NCI-H460 (cell line): ENCODE results near the gene CES2. TPM values are rescaled to one million over a fixed set of nuclear protein-coding genes. Genes with fewer than 3 reads are reported as not detected.
"Not testable (repeated sequence)": the region's sequence is repeated elsewhere in the genome, so short reads cannot be mapped to it uniquely, and the experiment has no call there.

ENCODE experiments used
- DNase-seq: peaks from one replicate; pipeline ENCODE4 v3.0.0-alpha.2; 2016; ENCODE audit warnings: low read depth; ENCODE audit errors: extremely low read depth
- polyA plus RNA-seq: library from polyadenylated mRNA; depleted of rRNA; stranded (reverse); fragments of >200 nt; gene quantifications from 2 replicates; pipeline ENCODE4 v1.2.3, GENCODE V29; 2014; cell fraction: nucleus; rRNA removed
- total RNA-seq: library from RNA; depleted of rRNA; stranded (reverse); fragments of >200 nt; shearing (Covaris generic); gene quantifications from 2 replicates; pipeline ENCODE4 v1.2.3, GENCODE V29; 2014; rRNA removed

CES2 gene, protein sequence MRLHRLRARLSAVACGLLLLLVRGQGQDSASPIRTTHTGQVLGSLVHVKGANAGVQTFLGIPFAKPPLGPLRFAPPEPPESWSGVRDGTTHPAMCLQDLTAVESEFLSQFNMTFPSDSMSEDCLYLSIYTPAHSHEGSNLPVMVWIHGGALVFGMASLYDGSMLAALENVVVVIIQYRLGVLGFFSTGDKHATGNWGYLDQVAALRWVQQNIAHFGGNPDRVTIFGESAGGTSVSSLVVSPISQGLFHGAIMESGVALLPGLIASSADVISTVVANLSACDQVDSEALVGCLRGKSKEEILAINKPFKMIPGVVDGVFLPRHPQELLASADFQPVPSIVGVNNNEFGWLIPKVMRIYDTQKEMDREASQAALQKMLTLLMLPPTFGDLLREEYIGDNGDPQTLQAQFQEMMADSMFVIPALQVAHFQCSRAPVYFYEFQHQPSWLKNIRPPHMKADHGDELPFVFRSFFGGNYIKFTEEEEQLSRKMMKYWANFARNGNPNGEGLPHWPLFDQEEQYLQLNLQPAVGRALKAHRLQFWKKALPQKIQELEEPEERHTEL
- total RNA-seq, result 45.5 and 51.5 TPM in 2 replicates
- polyA plus RNA-seq, result 39.7 and 43.9 TPM in 2 replicates

DNA sequence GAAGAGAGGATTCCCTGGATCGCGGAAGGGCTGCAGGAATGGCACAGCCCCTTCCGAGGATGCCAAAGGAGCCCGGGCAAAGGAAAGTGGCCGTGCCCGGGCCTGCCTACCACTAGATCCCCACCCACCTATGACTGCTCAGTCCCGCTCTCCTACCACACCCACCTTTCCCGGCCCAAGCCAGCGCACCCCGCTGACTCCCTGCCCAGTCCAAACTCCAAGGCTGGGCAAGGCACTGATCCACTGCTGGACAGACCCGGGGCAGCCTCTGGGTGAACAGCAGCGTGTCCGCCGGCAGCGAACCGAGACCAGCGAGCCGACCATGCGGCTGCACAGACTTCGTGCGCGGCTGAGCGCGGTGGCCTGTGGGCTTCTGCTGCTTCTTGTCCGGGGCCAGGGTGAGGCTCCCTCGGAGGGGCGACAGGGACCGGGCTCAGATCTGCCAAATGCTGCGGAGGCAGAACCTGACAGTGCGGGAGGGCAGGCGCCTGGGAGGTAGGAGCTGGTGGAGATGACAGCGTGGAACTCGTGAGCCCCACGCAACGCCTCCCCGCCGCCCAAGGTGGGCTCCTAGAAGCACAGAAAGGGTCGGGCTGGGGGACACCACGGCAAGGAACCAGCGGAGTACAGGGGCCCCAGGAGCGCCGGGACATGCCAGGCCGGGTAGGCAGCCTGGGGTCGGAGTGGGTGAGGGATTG, at the start of gene CES2:
TSS of gene CES2 (plus strand) at position 203 of the 698 bp plus-strand sequence. CDS start at position 323, 120 bp downstream.
- no peak for DNase-seq

DNA sequence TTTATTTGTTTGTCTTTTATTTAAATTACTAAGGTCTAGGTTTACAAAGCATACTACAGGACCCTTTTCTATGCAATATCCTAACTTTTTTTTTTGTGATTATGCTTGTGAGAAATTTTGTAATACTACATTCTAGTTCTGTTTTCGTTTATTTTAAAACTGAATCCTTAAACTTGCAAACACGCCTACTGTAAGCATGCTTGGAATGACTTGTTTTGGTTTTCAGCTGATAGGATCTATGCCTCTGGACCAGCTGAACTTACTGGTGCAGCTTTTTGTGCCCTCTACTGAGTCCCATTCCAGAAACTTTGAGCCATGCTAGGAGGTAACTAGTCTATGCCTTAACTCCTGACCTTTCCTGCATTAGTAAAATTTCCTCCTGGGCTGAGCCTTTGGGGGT, 49.0 kb upstream of the CES2 start:
- no peak for DNase-seq

DNA sequence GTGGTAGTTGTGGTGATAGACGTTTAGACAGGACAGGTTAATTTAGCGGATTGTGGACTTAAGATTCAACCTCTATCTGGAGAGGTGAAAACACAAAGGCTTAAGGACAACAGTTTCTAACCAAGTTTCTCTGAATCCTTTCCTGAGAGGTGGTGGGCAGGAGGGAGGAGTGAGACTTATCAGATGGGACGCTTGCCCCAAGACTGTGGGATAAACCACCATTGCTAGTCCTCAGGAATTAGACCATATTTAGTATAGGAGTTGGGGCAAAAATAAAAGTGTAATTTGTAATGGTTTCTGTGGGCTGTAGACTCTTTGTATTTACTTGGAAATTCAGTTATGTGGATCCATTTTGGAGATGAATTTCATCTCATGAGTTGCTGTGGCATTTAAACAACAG, 48.4 kb upstream of the CES2 start:
- no peak for DNase-seq

DNA sequence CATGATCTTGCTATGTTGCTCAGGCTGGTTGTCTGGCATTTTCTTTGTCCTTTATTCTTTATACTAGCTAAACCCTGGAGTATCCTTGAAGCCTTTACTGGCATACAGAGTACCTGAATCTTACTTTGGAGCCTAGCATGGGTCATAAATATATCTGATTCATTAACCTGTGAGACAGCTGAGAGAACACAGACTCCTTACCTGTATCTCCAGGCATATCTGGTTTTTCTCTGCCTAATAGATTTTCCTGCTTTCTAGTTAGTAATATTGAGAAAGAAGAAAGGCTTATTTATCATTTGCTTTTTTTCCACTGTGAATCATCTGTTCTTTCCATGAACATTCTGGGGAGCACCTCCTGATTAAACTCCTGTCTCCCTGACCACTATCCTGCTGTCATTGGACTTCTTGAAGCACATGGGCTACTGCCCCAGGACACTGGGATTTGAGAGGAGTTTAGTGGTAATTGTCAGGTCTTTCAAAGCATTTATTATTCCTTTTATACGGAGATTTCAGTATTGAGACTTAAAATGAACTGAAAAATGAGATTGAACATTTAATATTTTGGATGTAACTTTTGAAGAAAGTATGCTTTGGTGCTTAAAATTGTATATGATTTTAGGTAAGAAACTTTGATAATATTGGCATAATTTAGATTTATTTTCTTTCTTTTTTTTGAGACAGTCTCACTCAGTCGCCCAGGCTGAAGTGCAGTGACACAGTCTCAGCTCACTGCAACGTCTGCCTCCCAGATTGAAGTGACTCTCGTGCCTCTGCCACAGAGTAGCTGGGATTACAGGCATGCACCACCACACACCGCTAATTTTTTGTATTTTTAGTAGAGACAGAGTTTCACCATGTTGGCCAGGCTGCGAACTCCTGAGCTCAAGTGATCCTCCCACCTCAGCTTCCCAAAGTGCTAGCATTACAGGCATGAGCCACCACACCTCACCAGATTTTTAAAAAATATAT, 46.4 kb upstream of the CES2 start:
- DNase-seq, result no peak

DNA sequence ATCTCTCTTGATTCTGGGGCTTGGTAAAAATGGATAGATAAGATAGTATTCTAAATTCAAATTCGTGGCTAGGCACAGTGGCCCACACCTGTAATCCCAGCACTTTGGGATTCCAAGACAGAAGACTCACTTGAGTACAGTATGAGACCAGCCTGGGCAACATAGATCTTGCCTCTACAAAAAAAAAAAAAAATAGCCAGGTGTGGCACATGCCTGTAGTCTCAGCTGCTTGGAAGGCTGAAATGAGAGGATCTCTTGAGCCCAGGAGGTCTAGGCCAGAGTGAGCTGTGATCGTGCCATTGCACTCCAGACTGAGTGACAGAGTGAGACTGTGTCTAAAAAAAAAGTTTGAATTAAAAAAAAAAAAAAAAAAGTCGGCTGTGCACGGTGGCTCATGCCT, 45.7 kb upstream of the CES2 start:
- DNase-seq, result no peak

DNA sequence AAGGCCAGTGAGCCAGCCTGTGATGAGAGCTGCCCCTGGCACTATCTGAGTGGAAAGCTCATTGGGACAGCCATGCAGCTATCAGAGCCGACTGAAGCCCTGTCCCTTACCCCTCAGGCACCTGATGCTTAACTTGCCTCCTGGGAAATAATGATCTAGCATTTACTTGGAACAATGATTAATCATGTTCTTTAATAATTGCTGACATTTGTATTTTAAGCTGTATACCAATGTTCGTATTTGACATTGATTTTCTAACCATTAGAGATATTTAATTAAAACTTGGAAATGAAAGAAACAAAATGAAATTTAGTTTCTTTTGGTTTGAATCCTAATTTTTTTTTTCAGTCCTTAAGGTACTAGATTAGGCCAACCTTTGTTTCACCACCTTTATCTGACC, 44.5 kb upstream of the CES2 start:
- no peak for DNase-seq

DNA sequence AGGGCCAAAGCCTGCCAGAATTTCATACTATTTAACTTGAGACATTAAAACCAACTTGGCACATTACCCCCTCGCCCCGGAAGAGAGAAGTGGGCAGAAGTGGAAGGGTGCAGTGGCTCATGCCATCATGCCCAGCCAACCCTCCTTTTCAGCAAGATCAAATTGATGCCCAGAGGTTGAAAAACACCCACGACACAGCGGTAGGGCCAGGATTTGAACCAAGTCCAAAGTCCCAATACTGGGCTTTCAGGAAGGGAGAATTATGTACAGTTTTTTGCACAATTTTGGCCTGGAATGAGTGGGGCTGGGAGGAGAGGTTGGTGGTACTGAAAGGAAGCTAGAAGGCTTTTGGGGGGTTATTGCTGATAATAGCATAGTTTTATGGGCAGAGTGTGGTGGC, 44.0 kb upstream of the CES2 start:
- no peak for DNase-seq

DNA sequence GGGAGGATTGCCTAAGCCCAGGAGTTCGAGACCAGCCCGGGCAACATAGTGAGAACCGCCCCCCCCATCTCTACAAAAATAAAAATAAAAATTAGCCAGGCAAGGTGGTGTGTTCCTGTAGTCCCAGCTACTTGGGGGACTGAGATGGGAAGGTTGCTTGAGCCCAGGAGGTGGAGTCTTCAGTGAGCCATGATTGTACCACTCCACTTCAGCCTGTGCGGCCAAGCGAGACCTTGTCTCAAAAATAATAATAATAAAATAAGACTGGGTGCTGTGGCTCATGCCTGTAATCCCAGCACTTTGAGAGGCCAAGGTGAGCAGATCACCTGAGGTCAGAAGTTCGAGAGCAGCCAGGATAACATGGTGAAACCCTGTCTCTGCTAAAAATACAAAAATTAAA, 43.5 kb upstream of the CES2 start:
- no peak for DNase-seq

DNA sequence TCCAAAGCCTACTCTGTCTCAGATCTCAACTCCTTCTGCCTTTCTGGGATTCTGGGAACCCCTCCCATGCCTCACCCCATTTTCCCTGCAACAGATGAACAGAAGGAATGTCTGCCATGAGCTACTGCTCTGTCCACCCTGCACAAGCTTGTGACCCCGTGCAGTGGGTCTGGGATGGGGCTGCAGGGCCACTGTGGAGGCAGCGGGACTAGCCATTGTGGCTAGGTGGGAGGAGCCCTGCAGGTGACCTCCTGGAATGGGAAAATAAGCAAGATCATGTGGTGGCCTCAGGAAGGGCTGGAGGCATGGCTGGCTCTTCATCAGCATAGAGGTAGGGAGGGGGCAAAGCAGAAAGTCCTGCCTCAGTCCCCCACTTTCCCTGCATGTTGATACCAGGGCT, 41.3 kb upstream of the CES2 start:
- no peak for DNase-seq

DNA sequence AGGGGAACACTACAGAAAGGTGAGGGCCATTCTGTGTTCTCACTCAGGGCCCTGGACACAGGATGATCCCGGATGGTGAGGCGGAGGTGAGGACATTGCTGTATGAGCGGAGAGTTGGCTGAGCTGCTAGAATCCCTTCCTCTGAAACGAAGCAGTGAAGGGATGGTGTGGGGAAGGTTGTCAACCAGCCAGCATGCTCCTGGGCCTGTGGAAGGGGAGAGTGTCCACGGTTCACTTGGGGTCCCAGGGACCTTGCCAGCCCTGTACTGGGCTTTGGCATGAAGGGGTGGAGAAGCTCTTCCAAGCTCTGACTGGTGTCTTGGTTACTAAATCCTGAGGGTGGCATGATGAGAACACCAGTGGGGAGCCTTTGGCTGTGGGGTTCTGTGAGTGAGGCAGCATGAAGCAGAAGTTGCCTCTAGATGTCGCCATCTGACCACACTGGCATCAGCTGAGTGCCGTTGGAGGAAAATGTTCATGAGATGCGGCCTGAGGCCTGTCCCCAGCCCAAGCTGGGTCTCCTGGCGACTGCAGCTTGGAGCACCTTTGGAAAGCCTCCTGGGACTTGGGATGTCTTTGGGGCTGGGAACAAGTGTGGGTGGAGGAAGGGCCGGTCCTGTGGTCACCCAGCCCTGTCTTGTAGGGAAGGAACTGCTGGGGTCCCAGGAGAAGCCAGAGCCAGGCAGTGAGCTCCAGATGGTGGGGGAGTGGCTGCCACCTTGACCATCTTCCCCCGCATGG, 40.2 kb upstream of the CES2 start:
- DNase-seq, result peak; percentile 85

DNA sequence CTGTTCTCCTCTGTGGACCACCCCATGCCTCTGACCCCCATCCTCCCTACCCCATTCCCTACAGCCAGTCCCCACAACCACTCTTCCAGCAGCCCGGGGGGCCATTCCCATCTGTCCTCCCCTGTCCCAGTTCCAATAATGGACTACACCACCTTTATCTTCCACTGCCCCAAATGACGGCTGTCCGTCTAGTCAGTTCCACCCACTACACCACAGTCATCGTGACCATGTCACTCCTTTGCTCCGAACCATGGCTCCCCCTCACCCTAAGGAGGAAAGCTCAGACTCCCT, 39.7 kb upstream of the CES2 start:
- no peak for DNase-seq

DNA sequence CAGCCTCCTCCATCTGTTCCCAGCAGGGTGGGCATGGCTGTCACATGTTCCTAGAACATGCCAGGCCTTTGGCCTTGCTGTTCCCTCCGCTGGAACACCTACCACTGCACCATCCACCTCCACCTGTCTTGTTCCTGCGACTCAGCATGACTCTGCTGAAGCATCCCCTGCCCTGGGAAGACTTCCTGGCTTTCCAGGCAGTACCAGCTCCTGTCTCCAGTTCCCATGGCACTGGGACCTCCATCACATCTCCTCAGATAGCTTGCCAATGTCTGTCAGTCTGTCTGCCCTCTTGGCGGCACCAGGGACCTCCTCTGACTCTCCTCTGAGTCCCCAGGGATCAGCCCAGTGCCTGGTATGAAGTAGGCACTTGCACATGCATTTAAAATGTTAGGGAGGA, 39.3 kb upstream of the CES2 start:
- DNase-seq, result no peak

DNA sequence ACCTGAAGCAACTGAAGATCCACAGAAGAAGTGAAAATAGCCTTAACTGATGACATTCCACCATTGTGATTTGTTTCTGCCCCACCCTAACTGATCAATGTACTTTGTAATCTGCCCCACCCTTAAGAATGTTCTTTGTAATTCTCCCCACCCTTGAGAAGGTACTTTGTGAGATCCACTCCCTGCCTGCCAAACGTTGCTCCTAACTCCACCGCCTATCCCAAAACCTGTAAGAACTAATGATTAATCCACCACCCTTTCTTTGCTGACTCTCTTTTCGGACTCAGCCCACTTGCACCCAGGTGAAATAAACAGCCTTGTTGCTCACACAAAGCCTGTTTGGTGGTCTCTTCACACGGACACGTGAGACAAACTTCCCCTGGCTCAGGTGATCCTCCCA, 38.6 kb upstream of the CES2 start:
- DNase-seq, result not testable (repeated sequence)

DNA sequence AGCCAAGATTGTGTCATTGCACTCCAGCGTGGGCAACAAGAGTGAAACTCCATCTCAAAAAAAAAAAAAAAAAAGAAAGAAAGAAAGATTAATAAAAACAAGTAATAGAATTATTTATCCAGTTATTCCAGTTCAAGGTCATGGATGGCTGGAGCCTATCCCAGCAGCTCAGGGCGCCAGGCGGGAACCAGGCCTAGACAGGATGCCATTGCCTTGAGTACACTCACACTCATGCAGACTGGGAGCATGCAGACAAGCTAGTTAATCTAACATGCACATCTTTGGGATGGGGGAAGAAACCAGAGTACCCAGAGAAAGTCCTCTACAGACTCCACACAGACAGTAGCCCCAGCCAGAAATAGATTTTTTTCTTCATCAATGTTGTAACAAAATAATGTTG, 37.1 kb upstream of the CES2 start:
- no peak for DNase-seq

DNA sequence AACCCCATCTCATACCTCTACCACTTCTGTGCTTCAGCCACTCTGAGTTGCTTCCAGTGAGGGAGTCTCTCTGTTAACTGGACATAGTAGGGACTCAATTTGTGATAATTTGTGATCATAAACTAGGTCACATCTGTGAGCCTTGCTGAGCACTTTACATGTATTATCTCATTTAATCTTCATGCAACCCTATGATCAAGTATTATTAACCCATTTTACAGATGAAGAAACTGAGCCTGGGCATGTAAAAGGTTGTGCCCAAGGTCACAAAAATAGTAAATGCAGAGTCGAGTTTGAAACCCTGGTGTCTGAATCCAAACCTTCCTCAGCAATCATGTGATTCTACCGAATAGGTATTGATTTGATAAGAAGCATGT, 36.4 kb upstream of the CES2 start:
- DNase-seq, result no peak

DNA sequence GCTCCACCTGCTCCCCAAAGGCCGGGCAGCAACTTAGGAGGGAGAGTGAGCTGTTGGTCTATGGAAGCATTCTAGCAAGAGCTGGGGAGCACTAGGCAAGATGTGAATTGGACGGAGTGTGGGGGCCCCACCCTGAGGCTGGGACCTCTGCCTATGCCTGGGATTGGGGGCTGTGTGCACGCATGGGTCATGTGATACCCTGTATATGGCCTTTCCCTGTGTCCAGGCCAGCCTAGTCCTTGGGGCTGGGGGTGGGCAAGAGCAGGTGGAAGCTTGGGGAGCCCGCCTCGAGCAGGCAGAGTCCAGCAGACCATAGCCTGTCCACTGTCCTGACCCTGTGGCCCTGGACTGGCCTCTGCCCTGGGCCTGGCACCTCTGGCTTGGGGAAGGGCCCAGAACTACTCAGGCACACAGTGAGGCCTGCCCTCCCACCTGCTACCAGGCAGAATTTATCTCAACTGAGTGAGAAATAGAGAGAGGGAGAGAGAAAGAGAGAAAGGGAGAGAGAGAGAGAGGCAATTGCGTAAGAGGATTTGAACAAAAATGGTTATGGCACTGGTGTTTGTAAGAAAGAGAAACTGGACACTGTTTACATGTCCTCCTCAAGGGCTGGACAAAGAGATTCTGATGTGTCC, 35.9 kb upstream of the CES2 start:
- no peak for DNase-seq

DNA sequence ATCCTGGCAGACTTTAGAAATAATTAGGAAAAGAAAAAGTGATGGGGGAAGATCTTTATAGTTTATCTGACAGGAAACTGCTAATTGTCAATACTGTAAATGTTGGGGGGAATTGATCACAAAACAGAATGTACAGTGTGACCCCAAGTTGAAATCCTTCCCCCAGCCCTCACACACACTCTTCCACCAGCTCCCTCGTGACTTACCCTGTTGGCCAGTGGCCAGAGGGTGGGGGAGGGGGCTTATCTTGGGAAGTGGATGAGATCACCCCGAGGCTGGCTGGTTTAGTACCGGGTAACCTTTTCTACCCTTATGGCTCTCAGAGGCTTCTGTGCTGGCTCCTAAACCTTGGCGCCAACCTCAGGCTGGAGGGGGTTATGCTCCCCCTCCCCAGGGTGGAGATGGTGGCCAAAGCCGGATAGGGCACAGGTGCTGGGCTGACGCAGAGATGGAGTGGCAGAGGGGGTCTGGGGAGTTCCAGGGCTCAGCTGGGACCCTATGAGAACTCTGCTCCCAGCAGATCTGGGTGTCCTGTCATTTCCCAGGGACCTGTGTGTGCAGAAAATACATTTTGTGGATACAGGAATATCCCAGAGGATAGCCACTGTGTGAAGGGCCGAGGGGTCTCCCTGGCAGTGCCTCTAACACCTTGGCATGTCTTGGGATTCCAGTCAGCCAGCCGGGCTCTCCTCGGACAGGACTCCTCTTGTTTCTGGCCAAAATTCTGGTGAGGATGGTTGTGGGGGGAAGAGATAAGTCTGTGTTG, 35.2 kb upstream of the CES2 start:
- peak; percentile 39 for DNase-seq

DNA sequence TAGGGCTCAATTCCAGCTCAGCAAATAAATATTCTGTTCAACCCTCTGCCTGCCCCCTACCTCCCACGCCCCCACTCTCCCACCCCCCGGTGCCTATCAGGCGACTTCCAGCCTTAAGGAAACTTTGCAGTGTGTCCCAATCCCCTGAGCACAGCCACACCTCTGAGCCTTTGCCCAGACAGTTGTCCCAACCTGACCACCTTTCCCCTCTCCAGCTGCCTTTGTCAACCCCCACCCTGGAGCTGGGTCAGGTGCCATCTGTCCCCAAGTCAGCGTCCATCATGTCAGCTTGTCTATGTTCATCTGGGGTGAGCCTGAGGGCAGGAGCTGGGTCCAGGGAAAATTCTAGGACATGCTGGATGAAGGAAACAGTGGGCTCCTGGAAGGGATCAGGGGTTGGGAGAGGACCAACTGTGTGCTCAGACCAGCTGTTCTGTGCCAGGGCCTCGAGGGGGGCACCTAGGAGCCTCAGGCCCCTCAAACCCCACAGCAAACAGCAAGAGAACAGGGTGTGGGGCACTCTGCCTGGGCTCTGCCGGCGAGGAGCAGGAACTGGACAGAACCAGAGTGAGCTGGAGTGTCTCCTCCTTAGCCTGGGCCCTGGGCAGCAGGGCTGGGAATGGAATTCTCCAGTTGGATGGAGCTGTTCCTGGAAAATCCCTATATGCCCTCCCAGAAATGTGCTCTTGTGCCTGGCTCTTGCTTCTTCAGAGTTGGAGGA, 34.4 kb upstream of the CES2 start:
- DNase-seq, result no peak
